22Rv1 (cell line): Measurements from ENCODE around the gene CTAGE1.

Experiments used
- H3K27ac ChIP-seq: fragments of 450-650 bp; 2 replicates; pipeline ENCODE4 v1.5.1; 2017
- ZFX ChIP-seq: fragments of 450-650 bp; IDR thresholded peaks from 2 replicates; pipeline ENCODE4 v1.6.1; 2017; ENCODE audit warnings: antibody characterized with exemption, borderline replicate concordance
- TF ChIP-seq, protein P1 (sequence below): fragments of 450-650 bp; IDR thresholded peaks from 2 replicates; pipeline ENCODE4 v1.5.1; 2017; ENCODE audit warnings: mild to moderate bottlenecking

The CTAGE1 gene

DNA sequence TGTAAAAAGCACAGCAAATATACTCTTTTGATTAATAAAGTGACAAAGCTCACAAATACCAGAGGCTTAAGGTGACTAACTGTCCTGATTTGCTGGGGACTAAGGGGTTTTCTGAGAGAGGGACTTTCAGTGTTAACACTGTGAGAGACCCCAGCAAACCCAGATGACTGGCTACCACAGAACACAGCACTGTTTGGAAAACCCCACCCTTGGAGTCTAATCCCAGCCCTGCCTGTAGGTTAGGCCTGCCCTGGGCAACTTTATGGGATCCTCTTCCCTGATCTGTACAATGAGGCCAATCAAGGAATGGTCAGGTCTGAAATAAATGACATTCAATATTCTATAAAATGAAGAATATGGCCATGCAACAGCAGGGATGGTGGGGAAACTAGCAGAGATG lies 30.5 kb upstream of the CTAGE1 start:
- no peak overlapping the region for H3K27ac ChIP-seq
- TF ChIP-seq ZFX = no peak
- TF ChIP-seq, protein P1, sequence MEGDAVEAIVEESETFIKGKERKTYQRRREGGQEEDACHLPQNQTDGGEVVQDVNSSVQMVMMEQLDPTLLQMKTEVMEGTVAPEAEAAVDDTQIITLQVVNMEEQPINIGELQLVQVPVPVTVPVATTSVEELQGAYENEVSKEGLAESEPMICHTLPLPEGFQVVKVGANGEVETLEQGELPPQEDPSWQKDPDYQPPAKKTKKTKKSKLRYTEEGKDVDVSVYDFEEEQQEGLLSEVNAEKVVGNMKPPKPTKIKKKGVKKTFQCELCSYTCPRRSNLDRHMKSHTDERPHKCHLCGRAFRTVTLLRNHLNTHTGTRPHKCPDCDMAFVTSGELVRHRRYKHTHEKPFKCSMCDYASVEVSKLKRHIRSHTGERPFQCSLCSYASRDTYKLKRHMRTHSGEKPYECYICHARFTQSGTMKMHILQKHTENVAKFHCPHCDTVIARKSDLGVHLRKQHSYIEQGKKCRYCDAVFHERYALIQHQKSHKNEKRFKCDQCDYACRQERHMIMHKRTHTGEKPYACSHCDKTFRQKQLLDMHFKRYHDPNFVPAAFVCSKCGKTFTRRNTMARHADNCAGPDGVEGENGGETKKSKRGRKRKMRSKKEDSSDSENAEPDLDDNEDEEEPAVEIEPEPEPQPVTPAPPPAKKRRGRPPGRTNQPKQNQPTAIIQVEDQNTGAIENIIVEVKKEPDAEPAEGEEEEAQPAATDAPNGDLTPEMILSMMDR = no peak

DNA sequence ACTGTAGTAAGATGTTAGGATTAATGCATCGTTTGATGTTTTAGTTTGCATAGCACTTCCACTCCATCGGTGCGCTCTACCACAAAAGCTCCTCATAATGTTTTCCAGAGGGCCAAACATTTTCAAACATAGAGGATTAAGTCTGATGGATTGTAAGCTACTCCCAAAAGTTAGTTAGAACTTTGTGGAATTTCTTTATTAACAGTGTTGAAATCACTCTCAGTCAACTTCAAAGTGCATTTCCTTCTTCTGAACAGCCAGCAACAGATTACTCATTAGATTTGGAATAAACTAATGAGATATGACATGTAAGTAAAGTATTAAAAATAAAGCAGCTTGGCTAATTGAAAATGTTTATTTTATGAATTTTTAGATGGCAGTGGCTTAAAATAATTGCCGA lies 30.1 kb upstream of the CTAGE1 start:
- TF ChIP-seq, protein P1 = no peak
- no peak for TF ChIP-seq ZFX
- H3K27ac ChIP-seq = no peak overlapping the region

DNA sequence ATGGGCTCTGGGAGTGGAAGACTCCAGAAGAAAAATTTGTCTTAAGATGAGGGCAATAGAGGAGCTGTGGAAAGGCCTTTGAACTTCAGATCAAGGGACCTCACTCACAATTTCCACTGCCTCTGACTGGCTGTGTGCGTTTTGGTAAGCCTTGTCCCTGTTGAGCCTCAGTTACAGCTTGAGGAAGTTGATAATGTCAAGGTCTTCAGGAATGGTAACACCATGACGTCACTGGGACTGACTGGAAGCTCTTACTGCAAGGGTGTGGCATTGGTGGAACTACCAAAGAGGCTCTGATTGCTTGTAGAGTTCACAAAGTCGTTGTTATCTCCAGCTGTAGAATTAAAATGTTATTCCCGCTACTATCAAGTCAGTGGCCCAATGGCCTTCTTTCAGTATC lies 29.2 kb upstream of the CTAGE1 start:
- TF ChIP-seq, protein P1 = no peak
- TF ChIP-seq ZFX = no peak
- H3K27ac ChIP-seq = no peak overlapping the region

DNA sequence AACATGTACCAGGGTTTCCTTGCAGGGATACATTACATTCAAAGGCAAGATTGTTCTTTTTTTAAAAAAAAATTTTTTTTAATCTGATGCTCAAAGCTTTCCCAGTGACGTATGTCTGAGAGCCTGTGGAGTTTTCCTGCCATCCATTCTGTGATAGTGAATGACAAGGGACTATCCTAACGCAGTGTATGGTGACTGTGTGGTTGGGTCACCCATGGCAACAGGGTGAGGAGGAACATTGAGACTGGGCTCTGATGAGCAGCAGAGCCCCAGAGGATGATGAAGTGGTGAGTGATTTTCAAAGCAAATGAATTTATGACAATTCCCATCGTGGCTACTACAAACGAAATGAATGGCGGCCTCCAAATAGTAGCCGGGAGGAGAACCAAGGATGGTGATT lies 28.6 kb upstream of the CTAGE1 start:
- no peak overlapping the region for H3K27ac ChIP-seq
- TF ChIP-seq, protein P1 = no peak
- TF ChIP-seq ZFX = no peak

DNA sequence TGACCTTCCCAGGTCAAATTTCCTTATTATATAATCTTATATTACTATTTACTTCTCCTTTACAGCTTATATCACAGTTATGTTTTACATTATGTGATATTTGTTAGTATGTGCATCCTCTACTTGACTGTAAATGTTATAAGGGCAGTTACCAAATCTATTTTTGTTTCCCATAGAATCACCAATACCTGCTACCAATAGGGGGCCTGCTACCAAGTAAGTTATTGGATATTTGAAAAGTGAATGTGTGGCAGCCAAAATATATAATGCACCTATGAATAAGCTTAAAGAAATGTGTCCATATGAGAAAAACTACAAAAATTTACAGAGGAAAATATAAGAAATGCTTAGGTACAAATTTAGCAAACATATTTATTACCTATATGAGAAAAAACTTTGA lies 23.9 kb upstream of the CTAGE1 start:
- H3K27ac ChIP-seq = no peak overlapping the region
- TF ChIP-seq, protein P1 = no peak
- TF ChIP-seq ZFX = no peak

DNA sequence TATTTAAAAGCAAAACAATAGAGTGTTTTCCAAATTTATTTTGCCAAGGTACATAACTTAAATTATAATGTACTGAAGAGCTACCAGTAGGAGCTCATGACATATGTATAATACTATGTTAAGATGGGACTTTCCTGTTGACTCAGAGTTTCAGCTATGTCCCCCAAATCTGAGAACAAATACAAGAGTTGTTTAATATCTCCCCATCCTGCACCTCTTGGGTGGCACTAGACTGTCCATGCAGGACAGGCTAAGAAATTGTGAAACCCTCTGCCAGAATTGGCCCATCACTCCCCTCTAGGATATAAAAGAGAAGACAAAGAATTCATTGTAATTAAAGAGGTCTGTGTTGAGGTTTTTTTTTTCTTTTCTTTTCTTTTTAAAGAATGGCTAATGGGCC lies 21.7 kb upstream of the CTAGE1 start:
- no peak for TF ChIP-seq ZFX
- TF ChIP-seq, protein P1 = no peak
- no peak overlapping the region for H3K27ac ChIP-seq

DNA sequence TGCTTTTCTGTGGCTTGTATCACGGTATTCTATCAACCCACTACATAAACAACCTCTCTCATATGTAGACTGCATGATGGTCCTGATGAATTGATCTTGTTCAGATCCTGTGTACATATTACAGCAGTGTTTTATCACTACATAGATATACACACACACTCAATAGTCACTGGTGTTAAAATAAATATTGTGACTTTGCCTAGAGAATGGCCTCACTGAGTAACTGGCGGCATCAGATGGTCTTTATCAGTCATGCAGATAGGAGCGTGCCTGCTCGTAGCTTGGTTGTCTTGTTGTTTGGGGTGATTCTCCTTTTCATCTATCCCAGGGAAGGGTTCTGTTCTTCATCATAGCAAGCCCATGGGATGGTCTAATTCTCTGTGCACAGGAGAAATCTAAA lies 18.4 kb upstream of the CTAGE1 start:
- H3K27ac ChIP-seq = no peak overlapping the region
- TF ChIP-seq, protein P1 = no peak
- TF ChIP-seq ZFX = no peak
